H1 (cell line): ENCODE data around the gene BATF3. TPM values are rescaled to one million over a fixed set of nuclear protein-coding genes. Genes with fewer than 3 reads are reported as not detected.

Source experiments
- CTCF ChIA-PET: fragments of 300-600 bp; sonication (Branson Sonifier 250); formaldehyde crosslinking; loops from one replicate; lab custom pipeline; 2021; ENCODE audit not compliant: partially characterized antibody; lab: Charles Lee
- POLR2A ChIA-PET: fragments of 300-600 bp; sonication (Branson Sonifier 250); formaldehyde crosslinking; loops from one replicate; lab custom pipeline; 2021; ENCODE audit warnings: inconsistent platforms; ENCODE audit not compliant: partially characterized antibody; lab: Charles Lee
- DNase-seq, 2 experiments: peaks; one replicate each; pipeline versions ENCODE4 v3.0.0 to v3.0.0-alpha.2; 2010 to 2022; ENCODE audit warnings: low spot score in 2 of 2, low read depth in 1 of 2, mixed read lengths in 1 of 2
- FAIRE-seq: peaks from 2 replicates; lab custom pipeline; 2011; peaks lifted over from hg19 to GRCh38; lab: Jason Lieb, UNC
- H2AFZ ChIP-seq: 2 replicates; pipeline ENCODE4 v1.8.1; 2012; ENCODE audit warnings: low read length, inconsistent platforms
- H2AK5ac ChIP-seq: 2 replicates; pipeline ENCODE4 v1.6.1; 2013; ENCODE audit warnings: low read depth, low read length
- H2BK120ac ChIP-seq: replicated peaks from 2 replicates; pipeline ENCODE3; 2013; ENCODE audit warnings: low read depth, low read length, inconsistent platforms
- H2BK12ac ChIP-seq: 2 replicates; pipeline ENCODE4 v1.6.1; 2013; ENCODE audit warnings: low read depth, low read length
- H2BK15ac ChIP-seq: 2 replicates; pipeline ENCODE4 v1.6.1; 2013; ENCODE audit warnings: low read length
- H2BK20ac ChIP-seq: 2 replicates; pipeline ENCODE4 v1.6.1; 2013; ENCODE audit warnings: low read length
- H2BK5ac ChIP-seq: 2 replicates; pipeline ENCODE4 v1.6.1; 2013; ENCODE audit warnings: low read depth, low read length
- H3K14ac ChIP-seq: 2 replicates; pipeline ENCODE4 v1.6.1; 2013; ENCODE audit warnings: inconsistent platforms; ENCODE audit not compliant: insufficient read length
- H3K18ac ChIP-seq: 2 replicates; pipeline ENCODE4 v1.6.1; 2013; ENCODE audit warnings: low read length; ENCODE audit errors: extremely low read depth
- H3K23ac ChIP-seq: 2 replicates; pipeline ENCODE4 v1.6.1; 2013; ENCODE audit warnings: inconsistent platforms; ENCODE audit not compliant: insufficient read length
- H3K23me2 ChIP-seq: 2 replicates; pipeline ENCODE4 v1.6.1; 2013; ENCODE audit warnings: low read depth, low read length
- H3K27ac ChIP-seq: 2 replicates; pipeline ENCODE4 v1.6.1; 2011; ENCODE audit warnings: low read depth, low read length, inconsistent platforms
- H3K27me3 ChIP-seq, 4 experiments: replicated peaks in 1 of 4; 1 replicate in 1 of 4; 2 replicates in 3 of 4; pipeline versions ENCODE4 v1.6.1 to v1.8.1; 2011 to 2013; ENCODE audit warnings: low read length in 3 of 4, mild to moderate bottlenecking in 3 of 4, inconsistent platforms in 2 of 4, mixed read lengths in 2 of 4, moderate library complexity in 1 of 4; ENCODE audit not compliant: control insufficient read depth in 3 of 4, insufficient read depth in 3 of 4; ENCODE audit errors: extremely low read depth in 1 of 4
- H3K36me3 ChIP-seq, 4 experiments: 2 replicates each; pipeline versions ENCODE4 v1.6.1 to v1.8.1; 2011 to 2013; ENCODE audit warnings: mild to moderate bottlenecking in 4 of 4, low read length in 3 of 4, moderate library complexity in 2 of 4, control low read depth in 1 of 4, inconsistent platforms in 1 of 4; ENCODE audit not compliant: insufficient read depth in 4 of 4, control insufficient read depth in 2 of 4
- H3K4ac ChIP-seq: replicated peaks from 2 replicates; pipeline ENCODE3; 2013; ENCODE audit warnings: low read length, low read depth, mixed read lengths, inconsistent platforms; ENCODE audit not compliant: insufficient read length
- H3K4me1 ChIP-seq, 4 experiments: replicated peaks in 1 of 4; 1 replicate in 1 of 4; 2 replicates in 3 of 4; pipeline versions ENCODE4 v1.6.1 to v1.8.1; 2011 to 2013; ENCODE audit warnings: low read length in 3 of 4, inconsistent platforms in 2 of 4, mixed read lengths in 1 of 4; ENCODE audit not compliant: insufficient read depth in 4 of 4, control insufficient read depth in 3 of 4
- H3K4me2 ChIP-seq, 2 experiments: 2 replicates each; pipeline versions ENCODE4 v1.6.1 to v1.8.1; 2011 to 2013; ENCODE audit warnings: low read depth in 2 of 2, low read length in 2 of 2, control low read depth in 1 of 2, inconsistent platforms in 1 of 2, mild to moderate bottlenecking in 1 of 2; ENCODE audit not compliant: insufficient read depth in 1 of 2
- H3K4me3 ChIP-seq, 4 experiments: fragments of 200-600, 300-600 bp in 1 of 4; sonication (generic), shearing (Covaris generic), sonication (Bioruptor Twin) in 1 of 4; 2 replicates each; pipeline versions ENCODE4 v1.5.1 to v1.8.1; 2011 to 2016; ENCODE audit warnings: low read length in 4 of 4, low read depth in 3 of 4, control low read depth in 2 of 4, inconsistent platforms in 2 of 4, mild to moderate bottlenecking in 2 of 4, mixed read lengths in 1 of 4, moderate library complexity in 1 of 4; ENCODE audit not compliant: insufficient read depth in 2 of 4; ENCODE audit errors: extremely low read depth in 1 of 4
- H3K56ac ChIP-seq: replicated peaks from 2 replicates; pipeline ENCODE3; 2013; ENCODE audit warnings: low read depth, mild to moderate bottlenecking, mixed read lengths, low read length, inconsistent platforms; ENCODE audit not compliant: insufficient read length
- H3K79me1 ChIP-seq: 2 replicates; pipeline ENCODE4 v1.6.1; 2013; ENCODE audit warnings: low read depth, low read length, control low read depth
- H3K79me2 ChIP-seq, 2 experiments: 2 replicates each; pipeline versions ENCODE4 v1.6.1 to v1.8.1; 2012 to 2013; ENCODE audit warnings: low read length in 2 of 2, mild to moderate bottlenecking in 2 of 2, inconsistent platforms in 1 of 2; ENCODE audit not compliant: insufficient read depth in 2 of 2, control insufficient read depth in 1 of 2
- H3K9ac ChIP-seq, 4 experiments: replicated peaks in 1 of 4; 1 replicate in 1 of 4; 2 replicates in 3 of 4; pipeline versions ENCODE4 v1.6.1 to v1.8.1; 2011 to 2013; ENCODE audit warnings: low read depth in 3 of 4, low read length in 3 of 4, control low read depth in 2 of 4, mild to moderate bottlenecking in 2 of 4, moderate library complexity in 2 of 4, inconsistent platforms in 1 of 4; ENCODE audit errors: extremely low read depth in 1 of 4
- H3K9me3 ChIP-seq, 2 experiments: 2 replicates each; pipeline versions ENCODE4 v1.6.1 to v1.8.1; 2012 to 2013; ENCODE audit warnings: mild to moderate bottlenecking in 2 of 2, moderate library complexity in 2 of 2, control low read depth in 1 of 2, inconsistent platforms in 1 of 2, low read depth in 1 of 2, low read length in 1 of 2, mixed read lengths in 1 of 2; ENCODE audit not compliant: insufficient read depth in 2 of 2
- H4K20me1 ChIP-seq, 2 experiments: replicated peaks in 1 of 2; 2 replicates each; pipeline versions ENCODE3 to v1.8.1; 2011 to 2013; ENCODE audit warnings: inconsistent platforms in 2 of 2, low read length in 2 of 2, mild to moderate bottlenecking in 1 of 2; ENCODE audit not compliant: insufficient read depth in 2 of 2, control insufficient read depth in 1 of 2
- H4K5ac ChIP-seq: 2 replicates; pipeline ENCODE4 v1.6.1; 2013; ENCODE audit warnings: low read length, low read depth, mixed read lengths, inconsistent platforms; ENCODE audit not compliant: insufficient read length
- H4K8ac ChIP-seq: 2 replicates; pipeline ENCODE4 v1.8.0; 2013; ENCODE audit warnings: mild to moderate bottlenecking, moderate library complexity, low read length, inconsistent platforms; ENCODE audit not compliant: insufficient read depth; ENCODE audit errors: extremely low read depth
- H4K91ac ChIP-seq: replicated peaks from 2 replicates; pipeline ENCODE3; 2013; ENCODE audit warnings: low read length, mixed read lengths, inconsistent platforms; ENCODE audit not compliant: insufficient read length
- CHD2 ChIP-seq: IDR thresholded peaks from 2 replicates; pipeline ENCODE4 v1.6.1; 2012; ENCODE audit warnings: low read length, improper control_type of control experiment
- EP300 ChIP-seq, 2 experiments: IDR thresholded peaks; 1 replicate in 1 of 2; 2 replicates in 1 of 2; pipeline ENCODE4 v1.6.1; 2011 to 2012; ENCODE audit warnings: low read depth in 2 of 2, low read length in 2 of 2, mild to moderate bottlenecking in 2 of 2, borderline replicate concordance in 1 of 2, inconsistent platforms in 1 of 2, moderate library complexity in 1 of 2
- EZH2 ChIP-seq: fragments of 200-600 bp; sonication (generic); IDR thresholded peaks from 2 replicates; pipeline ENCODE4 v1.7.1; 2012; ENCODE audit warnings: low read depth, mild to moderate bottlenecking, moderate library complexity, low read length, inconsistent platforms; ENCODE audit not compliant: severe bottlenecking
- FOSL1 ChIP-seq: IDR thresholded peaks from 2 replicates; pipeline ENCODE4 v1.6.1; 2011; ENCODE audit warnings: mild to moderate bottlenecking, low read depth, low read length, moderate library complexity; ENCODE audit not compliant: insufficient read depth
- JUND ChIP-seq: IDR thresholded peaks from 2 replicates; pipeline ENCODE4 v1.6.1; 2011; ENCODE audit warnings: mild to moderate bottlenecking, improper control_type of control experiment, low read length
- KDM1A ChIP-seq: fragments of 200-600, 300-600 bp; sonication (generic); IDR thresholded peaks from 2 replicates; pipeline ENCODE4 v1.7.1; 2016; ENCODE audit warnings: mild to moderate bottlenecking, low read length, borderline replicate concordance
- POLR2A ChIP-seq, 2 experiments: IDR thresholded peaks; 1 replicate in 1 of 2; 2 replicates in 1 of 2; pipeline ENCODE4 v1.6.1; 2011; ENCODE audit warnings: low read depth in 2 of 2, low read length in 2 of 2, mild to moderate bottlenecking in 2 of 2; ENCODE audit errors: control extremely low read depth in 1 of 2
- POLR2AphosphoS5 ChIP-seq: IDR thresholded peaks from 2 replicates; pipeline ENCODE4 v1.6.1; 2011; ENCODE audit warnings: low read depth, low read length
- RAD21 ChIP-seq, 2 experiments: IDR thresholded peaks in 1 of 2; conservative IDR thresholded peaks in 1 of 2; 2 replicates each; pipeline ENCODE4 v1.6.1; 2011; ENCODE audit warnings: low read depth in 2 of 2, low read length in 2 of 2, improper control_type of control experiment in 1 of 2, inconsistent platforms in 1 of 2, mild to moderate bottlenecking in 1 of 2, moderate library complexity in 1 of 2
- RNF2 ChIP-seq: fragments of 200-900, 300-1000 bp; sonication (generic); IDR thresholded peaks from 2 replicates; pipeline ENCODE4 v1.7.1; 2016; ENCODE audit warnings: borderline replicate concordance, low read depth, mild to moderate bottlenecking, antibody characterized with exemption, low read length; ENCODE audit not compliant: poor library complexity, severe bottlenecking; ENCODE audit errors: missing control alignments
- SAP30 ChIP-seq: fragments of 300-600 bp; sonication (generic); IDR thresholded peaks from 2 replicates; pipeline ENCODE4 v1.7.1; 2012; ENCODE audit warnings: low read length, moderate library complexity, mild to moderate bottlenecking, inconsistent platforms; ENCODE audit not compliant: insufficient read depth, insufficient replicate concordance
- TCF12 ChIP-seq: IDR thresholded peaks from 2 replicates; pipeline ENCODE4 v1.6.1; 2011; ENCODE audit warnings: low read depth, mild to moderate bottlenecking, low read length
- WGBS, 2 experiments: shearing (Covaris generic) in 1 of 2; methylation state at CpG; one replicate each; pipeline versions ENCODE4 v1.1.6 to v1.1.7; 2013 to 2015; ENCODE audit warnings: low lambda C conversion rate in 2 of 2, mixed read lengths in 2 of 2, inconsistent platforms in 1 of 2, low coverage in 1 of 2, missing lambda C conversion rate in 1 of 2; ENCODE audit not compliant: insufficient replicate concordance in 2 of 2, insufficient coverage in 1 of 2, insufficient read length in 1 of 2; ENCODE audit errors: extremely low coverage in 1 of 2, missing lambda C conversion rate in 1 of 2; 5-methylcytosine and 5-hydroxymethylcytosine counted together
- polyA plus RNA-seq, 7 experiments: library from polyadenylated mRNA; depleted of rRNA in 3 of 7; stranded (reverse) in 5 of 7; unstranded in 2 of 7; fragments of >200 nt in 5 of 7; fragments of 200-250 nt in 2 of 7; gene quantifications; 1 replicate in 5 of 7; 2 replicates in 1 of 7; 4 replicates in 1 of 7; pipeline versions ENCODE4 v1.2.1 to v1.2.3, GENCODE V29; 2011 to 2013; ENCODE audit warnings: missing spikeins in 2 of 7, mixed read lengths in 2 of 7
- total RNA-seq: library from RNA; stranded (reverse); fragmentation: NEBNext Ultra II Directional; extraction: Animal tissue kit (Norgen Biotek cat#: 25700); gene quantifications from 2 replicates; pipeline ENCODE4 v1.2.1, GENCODE V29; 2021

Gene BATF3
- total and polyA plus RNA-seq, 2 of the 8 experiments (the other 6 are each of a cell fraction or from before 2014, with no cell fraction given) = 6.3 TPM

DNA sequence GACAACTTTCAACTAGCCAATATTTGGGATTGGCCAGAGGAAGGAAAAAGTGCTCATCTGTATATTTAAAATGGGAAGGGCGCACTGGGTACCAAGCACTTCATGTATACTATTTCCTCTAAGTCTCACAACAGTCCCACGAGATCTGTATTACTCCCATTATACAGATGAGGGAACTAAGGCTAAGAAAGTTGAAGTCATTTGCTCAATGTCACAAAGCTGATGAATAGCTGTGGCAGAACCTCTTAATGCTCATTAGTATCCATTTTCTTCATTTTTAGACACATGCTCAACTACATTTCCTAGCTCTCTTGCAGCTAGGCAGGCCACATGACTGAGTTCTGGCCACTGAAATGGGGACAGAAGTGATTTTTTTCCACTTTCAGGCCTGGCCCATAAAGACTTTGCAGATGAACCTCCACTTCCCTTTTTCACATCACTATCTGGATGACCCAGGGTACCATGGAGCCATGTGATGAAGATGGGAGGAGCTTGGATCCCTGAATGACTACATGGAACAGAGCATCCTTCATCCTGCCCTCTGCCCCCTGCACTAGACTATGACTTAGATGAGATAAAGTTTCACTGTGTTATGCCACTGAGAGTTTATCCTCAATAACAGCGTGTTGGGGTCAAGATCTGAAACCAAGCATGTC lies 59.3 kb downstream of the BATF3 start:
- FAIRE-seq (no peak), DNase-seq (no peak)
- Histone ChIP-seq H3K4ac (no peak overlapping the region), H3K79me2 (no peaks in the 10 kb centered on the region), H3K18ac (no peak overlapping the region), H2BK12ac (no peak overlapping the region), H4K91ac (no peak overlapping the region), H3K4me3 (no peak overlapping the region), H3K4me2 (no peak overlapping the region), H3K23me2 (no peaks in the 10 kb centered on the region), H3K79me1 (no peaks in the 10 kb centered on the region), H3K56ac (no peak overlapping the region), H3K9me3 (no peaks in the 10 kb centered on the region), H3K36me3 (no peaks in the 10 kb centered on the region), H2BK15ac (no peak overlapping the region), H4K8ac (no peak overlapping the region), H4K5ac (no peak overlapping the region), H2BK5ac (no peak overlapping the region), H2BK120ac (no peak overlapping the region), H2BK20ac (no peak overlapping the region), H2AFZ (no peak overlapping the region), H4K20me1 (no peaks in the 10 kb centered on the region), H3K27ac (no peak overlapping the region), H3K14ac (no peak overlapping the region), H3K4me1 (peaks cover 0 to 9% (median 4%) of the 10 kb centered on the region in 4 experiments; a peak in 2 of 7 replicates), H3K27me3 (no peaks in the 10 kb centered on the region; a peak in 1 of 7 replicates), H3K23ac (no peak overlapping the region), H2AK5ac (no peak overlapping the region), H3K9ac (no peak overlapping the region)
- CTCF ChIA-PET = interaction anchor here (0.8 to 4.9 kb wide), 6 partner anchors 9 to 37 kb away, joined by 3 to 59 read pairs (median 3); no protein-coding TSS in a partner anchor
- WGBS, 2 experiments = 90% methylated on average over 3 of the region's 3 CpGs; no CpG with 5 or more reads in 1 of the 2 experiments
- POLR2A ChIA-PET = interaction anchor here (1.7 kb wide), 1 partner anchor 21 kb away, joined by 3 read pairs; no protein-coding TSS in a partner anchor
- TF ChIP-seq SAP30 (no peak), FOSL1 (no peak), EP300 (IDR thresholded peaks at IDR 0.05; ENCODE audit: borderline replicate concordance in 1 of 2, low read depth in 2 of 2, low read length in 2 of 2) (no peak), JUND (no peak), POLR2AphosphoS5 (no peak), RAD21 (IDR thresholded peaks at IDR 0.05 in 1 of 2, conservative IDR thresholded peaks at IDR 0.05 in 1 of 2; ENCODE audit: low read depth in 2 of 2, low read length in 2 of 2) (no peak), TCF12 (no peak), CHD2 (no peak), KDM1A (no peak), POLR2A (IDR thresholded peaks at IDR 0.05; ENCODE audit: control extremely low read depth in 1 of 2, low read depth in 2 of 2, low read length in 2 of 2) (no peak), RNF2 (no peak), EZH2 (no peak)
